Activated CD4-positive, CD25-positive, alpha-beta regulatory T cell (primary cell): ENCODE measurements around the gene CLDN6.

ENCODE experiments used
- DNase-seq, 4 experiments: peaks; one replicate each; lab custom pipeline; 2025; lab: John Stamatoyannopoulos, UW

CLDN6 gene

DNA sequence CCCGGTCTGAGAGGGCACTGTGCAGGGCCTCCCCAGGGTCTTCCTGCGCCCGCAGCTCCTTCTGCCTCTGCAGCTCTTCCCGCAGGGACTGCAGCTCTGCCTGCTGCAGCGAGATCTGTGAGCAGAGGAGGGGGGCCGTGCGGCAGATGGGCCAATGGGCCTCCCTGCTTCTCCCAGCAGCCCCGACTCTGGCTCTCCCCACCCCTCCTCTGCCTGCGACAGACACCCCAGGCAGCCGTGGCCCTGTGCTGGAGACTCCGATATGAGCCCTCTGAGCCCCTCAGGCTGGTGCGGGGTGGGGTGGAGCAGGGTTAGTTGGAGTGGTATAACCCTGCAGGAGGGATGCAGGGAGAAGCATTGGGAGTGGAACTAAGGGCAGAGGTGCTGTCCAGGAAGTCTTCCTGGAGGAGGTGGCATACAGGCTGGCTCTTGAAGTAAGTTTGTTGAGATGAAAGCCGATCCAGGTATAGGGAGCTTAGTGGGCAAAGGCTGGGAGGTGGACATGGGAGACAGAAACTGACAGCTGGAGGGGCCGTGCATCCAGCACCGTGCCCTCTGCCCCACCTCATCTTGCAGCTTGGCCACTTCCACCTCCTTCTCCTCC, 10.8 kb upstream of the CLDN6 start:
- no peak for DNase-seq

DNA sequence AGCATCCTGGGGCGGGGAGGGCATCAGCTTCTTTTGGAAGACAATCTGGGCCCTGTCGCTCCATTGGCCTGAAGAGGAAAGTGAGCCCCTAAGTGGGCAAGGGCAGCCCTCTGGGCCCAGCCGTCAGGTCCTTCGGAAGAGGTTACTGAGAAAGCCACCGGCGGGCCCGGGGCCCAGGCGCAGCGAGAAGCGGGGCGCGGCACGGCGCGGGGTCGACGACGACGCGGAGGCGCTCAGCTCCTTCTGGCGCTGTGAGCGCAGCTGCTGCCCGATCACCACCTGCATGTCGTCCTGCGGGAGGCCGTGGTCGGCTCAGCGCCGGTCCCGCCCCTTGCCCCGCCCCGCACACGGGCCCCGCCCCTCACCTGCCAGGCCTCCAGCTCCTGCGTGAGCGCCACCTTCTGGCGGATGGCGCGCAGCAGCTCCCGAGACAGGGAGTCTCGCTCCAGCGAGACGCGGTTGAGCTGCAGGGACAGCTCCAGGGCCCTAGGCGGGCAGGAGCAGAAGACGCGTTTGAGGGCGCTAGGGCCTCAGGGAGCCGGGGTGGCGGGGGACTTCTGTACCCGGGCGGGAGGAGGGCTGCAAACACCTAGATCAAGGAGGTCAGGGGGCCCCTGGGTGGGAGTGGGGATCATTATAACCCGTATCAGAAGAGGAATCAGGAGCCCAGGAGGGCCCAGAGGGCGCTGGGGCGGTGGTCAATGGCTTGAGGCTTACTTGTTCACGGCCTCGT, 10.2 kb upstream of the CLDN6 start:
- peak; percentile 75 to 82 (median 76) for DNase-seq

DNA sequence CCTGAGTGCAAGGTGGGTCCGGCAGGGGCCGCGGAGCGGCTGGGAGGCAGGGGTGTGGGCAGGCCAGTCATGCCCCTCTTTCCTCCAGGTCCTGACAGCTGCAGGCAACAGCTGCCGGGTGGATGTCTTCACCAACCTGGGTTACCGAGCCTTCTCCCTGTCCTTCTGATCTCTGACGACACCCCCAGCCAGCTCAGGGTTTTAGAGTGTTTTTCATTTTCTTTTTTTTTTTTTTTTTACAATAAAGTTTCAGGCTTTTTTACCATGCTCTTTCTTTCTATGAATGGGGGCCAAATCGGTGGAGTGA, 9.5 kb upstream of the CLDN6 start:
- no peak for DNase-seq

DNA sequence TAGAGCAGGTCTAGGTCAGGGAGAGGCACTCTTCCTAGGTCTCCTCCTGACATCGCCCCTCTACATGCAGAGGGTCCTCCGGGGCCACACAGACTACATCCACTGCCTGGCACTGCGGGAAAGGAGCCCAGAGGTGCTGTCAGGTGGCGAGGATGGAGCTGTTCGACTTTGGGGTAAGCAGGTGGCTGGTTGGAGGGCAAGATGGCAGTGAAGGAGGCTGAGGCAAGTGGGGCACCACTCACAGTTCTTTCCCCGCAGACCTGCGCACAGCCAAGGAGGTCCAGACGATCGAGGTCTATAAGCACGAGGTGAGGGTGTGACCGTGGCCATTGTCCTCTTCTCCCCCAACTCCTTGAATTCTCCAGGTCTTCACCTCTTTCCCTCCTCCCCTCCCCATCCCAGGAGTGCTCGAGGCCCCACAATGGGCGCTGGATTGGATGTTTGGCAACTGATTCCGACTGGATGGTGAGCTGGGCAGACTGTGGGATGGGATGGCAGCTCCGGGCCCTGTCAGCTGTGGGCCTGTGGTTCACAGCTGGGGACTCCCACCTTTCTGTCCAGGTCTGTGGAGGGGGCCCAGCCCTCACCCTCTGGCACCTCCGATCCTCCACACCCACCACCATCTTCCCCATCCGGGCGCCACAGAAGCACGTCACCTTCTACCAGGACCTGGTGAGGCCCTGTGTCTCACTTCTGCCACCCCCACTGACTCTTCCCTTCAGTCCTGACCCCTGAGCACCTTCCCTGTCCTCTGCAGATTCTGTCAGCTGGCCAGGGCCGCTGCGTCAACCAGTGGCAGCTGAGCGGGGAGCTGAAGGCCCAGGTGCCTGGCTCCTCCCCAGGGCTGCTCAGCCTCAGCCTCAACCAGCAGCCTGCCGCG, 8.9 kb upstream of the CLDN6 start:
- DNase-seq = no peak

DNA sequence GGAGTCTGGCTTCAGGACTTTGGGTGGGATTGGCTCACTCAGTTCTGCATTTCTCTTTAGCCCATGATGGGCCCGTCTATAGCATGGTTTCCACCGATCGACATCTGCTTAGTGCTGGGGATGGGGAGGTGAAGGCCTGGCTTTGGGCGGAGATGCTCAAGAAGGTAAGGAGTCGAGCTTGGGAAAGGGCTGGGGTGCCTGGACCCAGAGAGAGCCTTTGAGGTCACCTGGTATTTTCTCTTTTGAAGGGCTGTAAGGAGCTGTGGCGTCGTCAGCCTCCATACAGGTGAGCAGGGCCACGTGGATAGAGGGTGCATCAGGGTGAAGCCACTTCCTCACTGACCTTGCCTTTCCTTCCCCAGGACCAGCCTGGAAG, 8.0 kb upstream of the CLDN6 start:
- DNase-seq = no peak

DNA sequence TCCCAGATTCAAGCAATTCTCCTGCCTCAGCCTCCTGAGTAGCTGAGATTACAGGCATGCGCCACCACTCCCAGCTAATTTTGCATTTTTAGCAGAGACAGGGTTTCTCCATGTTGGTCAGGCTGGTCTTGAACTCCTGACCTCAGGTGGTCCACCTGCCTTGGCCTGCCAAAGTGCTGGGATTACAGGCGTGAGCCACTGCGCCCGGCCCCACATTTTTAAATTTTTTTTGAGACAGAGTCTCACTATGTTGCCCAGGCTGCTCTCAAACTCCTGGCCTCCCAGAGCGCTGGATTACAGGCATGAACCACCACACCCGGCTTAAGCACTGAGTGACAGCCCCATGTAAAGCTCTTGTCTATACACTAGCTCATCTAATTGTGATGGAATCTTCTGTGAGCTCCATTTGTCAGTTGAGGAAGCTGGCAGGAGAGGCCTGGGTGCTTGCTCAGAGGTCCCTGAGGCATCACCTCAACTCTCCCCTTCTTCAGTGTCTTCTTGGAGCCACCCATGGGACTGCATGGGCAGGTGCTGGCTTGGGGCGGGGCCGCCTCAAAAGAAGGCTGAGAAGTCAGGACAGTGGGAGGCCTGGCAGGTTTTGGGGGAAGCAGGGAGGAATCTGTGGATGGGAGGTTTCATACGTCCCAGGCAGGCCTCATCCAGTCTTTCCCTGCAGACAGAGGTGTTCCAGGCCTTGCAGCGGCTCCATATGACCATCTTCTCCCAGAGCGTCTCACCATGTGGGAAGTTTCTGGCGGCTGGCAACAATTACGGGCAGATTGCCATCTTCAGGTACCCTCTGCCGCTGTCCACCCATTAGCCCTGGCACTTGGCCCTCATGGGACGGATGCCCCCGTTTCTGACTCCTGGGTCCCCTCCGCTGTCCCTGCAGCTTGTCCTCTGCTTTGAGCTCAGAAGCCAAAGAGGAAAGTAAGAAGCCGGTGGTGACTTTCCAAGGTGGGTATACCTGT, 7.3 kb upstream of the CLDN6 start:
- no peak for DNase-seq

DNA sequence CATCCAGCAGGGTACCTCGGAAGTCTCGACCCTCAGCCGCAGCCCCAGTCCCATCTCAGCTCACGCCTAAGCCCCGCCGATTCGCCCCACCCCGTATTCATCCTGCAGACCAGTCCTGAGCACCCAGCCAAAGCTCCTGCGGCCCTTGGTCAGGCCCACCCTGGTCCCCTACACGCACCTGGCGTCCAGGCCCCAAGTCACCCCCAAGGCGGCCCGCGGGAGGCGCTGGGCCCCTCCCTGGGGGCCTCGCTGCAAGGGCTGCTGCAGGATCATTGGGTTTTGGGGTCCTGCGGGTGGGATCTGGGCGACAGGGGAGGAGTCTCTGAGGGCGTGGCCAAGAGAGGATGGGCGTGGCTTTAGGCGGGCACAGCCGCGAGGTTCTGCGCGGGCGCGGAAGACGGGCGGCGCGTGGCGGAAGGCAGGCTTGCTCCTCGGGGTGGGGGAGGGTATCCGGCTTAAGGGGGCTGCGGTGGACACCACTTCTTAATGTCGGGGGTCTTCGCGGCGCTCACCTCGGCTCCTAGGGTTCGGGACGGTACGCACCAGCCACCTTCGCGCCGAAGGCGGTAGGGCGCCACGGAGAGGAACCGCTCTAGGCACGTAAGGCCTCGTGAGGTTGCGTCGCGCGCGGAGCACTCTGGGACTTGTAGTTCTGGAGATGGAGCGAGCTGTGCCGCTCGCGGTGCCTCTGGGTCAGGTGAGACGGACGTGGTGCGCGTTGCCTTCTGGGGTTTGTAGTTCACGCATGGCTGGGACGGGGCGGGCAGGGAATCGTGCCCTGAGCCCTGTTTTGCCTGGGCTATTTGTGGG, 5.9 kb upstream of the CLDN6 start, which contains the start of the genes HCFC1R1 and THOC6:
Gene HCFC1R1 (minus strand): TSS at position 274 of the 810 bp plus-strand sequence. CDS start 1 bp downstream, at position 273.
Gene THOC6 (plus strand): TSS at position 367 of the 810 bp plus-strand sequence. CDS start 292 bp downstream, at position 659.
- DNase-seq = peak; percentile 88 to 90 (median 90)

DNA sequence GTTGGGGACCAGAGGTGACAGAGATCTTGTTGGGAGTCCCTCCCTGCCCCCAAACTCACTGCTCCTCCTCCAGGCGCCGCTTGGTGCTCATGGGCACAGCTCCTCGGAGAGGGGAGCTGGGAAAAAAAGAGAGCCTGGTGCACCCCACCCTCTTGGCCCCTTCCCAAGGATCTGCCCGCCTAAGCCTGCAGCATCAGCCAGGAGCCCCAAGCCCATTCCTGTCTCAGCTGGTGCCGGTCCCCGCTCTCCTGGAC, 5.4 kb upstream of the CLDN6 start:
- no peak for DNase-seq

DNA sequence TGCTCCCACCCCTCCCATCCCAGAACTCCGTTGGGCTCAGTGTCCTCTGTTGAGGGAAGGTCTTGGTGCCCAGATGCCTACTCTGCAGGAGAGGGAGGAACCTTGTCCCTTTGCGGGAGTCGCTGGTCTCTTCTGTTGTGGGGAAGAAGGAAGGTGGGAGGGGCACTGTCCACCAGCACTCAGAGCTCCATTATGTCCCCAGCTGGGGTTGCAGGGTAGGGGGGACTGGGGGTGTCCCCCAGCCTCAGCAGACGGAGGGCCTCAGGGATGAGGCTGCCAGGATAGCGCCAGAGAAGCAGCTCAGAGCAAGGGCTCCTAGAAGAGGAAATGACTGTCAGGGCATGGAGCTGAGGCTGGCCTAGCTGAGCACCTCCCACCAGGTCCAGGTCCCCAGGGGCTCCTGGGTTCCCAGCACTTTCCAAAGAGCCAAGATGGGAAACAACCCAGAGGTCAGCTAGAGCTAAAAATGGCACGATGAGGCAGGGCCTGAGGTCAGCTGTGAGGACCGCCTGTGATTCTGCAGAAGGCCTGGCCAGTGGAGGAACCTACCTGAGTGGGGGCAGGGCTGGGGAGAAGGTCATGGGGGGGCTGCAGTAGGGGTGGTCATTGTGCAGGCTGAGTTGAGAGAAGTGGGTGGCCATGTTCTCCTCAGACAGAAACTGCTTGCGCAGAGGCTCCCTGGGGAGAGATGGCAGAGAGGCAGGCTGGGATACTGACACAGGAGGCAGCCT, 4.9 kb upstream of the CLDN6 start:
- no peak for DNase-seq

DNA sequence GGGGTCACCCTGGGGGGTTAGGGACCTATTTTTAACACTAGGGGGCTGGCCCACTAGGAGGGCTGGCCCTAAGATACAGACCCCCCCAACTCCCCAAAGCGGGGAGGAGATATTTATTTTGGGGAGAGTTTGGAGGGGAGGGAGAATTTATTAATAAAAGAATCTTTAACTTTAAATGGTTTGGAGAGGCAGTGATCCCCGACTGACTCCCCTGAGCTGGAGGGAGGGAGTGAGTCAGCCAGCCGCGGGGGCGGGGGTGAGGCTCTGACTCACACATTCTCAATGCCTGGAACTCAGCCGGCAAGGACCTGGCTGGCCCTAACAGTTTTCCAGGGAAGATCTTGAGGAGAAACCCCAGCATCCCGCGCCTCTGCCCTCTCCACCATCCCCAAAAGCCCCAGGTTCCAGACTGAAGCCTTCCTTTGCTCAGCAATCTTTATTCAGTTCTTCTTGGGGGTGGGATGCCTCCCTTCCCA, 4.3 kb upstream of the CLDN6 start:
- DNase-seq = peak; percentile 67 to 80 (median 70)

DNA sequence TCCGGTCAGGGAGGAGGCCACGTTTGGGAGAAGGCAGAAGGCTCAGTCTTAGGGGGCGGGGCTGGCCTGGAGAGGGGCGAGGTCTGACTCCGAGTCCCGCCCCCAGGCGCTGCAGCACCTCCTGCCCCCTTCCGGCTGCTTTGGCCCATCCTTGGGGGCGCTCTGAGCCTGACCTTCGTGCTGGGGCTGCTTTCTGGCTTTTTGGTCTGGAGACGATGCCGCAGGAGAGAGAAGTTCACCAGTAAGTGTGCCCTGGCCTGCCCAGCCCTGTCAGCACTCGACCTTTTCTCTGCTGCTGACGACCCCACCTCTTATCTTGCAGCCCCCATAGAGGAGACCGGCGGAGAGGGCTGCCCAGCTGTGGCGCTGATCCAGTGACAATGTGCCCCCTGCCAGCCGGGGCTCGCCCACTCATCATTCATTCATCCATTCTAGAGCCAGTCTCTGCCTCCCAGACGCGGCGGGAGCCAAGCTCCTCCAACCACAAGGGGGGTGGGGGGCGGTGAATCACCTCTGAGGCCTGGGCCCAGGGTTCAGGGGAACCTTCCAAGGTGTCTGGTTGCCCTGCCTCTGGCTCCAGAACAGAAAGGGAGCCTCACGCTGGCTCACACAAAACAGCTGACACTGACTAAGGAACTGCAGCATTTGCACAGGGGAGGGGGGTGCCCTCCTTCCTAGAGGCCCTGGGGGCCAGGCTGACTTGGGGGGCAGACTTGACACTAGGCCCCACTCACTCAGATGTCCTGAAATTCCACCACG, 3.6 kb upstream of the CLDN6 start:
- peak; percentile 25 to 55 (median 34) for DNase-seq

DNA sequence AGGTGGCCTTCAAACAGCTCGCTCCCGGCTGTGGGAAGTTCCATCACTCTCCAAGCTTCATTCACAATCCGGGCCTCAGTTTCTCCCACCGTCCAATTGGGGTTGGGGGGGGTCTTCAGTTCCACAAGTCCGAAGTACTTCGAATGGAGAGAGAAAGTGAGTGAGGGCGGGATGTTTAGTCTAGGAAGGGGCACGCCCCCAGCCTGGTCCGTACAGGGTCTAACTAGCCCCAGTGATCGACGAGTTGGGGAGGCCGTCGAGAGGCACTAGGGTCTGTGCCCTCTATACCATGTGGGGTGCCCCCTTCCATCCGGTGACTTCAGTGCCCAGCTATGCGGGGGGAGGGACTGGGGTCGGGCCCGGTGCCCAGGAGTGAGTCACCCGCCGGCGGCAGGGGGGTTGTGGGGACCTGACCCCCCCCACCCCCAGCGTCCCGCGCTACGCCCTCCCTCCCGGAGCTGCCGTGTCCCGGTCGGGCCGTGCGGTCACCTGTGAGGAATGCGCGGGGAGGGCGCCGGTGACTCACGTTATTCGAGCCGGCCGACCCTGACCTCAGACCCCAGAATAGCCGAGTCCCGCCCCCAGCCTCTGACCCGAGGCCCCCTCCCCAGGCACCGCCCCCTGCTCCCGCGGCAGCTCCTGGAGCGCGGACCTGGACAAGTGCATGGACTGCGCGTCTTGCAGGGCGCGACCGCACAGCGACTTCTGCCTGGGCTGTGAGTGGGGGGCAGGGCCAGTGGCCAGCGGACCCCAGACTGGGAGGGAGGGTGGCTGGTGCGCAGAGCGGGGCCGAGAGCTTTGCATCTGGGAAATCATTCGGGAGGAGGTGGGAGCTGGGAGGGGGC, 2.8 kb upstream of the CLDN6 start:
- DNase-seq = peak in 2 of 4 experiments; percentile 34 to 40

DNA sequence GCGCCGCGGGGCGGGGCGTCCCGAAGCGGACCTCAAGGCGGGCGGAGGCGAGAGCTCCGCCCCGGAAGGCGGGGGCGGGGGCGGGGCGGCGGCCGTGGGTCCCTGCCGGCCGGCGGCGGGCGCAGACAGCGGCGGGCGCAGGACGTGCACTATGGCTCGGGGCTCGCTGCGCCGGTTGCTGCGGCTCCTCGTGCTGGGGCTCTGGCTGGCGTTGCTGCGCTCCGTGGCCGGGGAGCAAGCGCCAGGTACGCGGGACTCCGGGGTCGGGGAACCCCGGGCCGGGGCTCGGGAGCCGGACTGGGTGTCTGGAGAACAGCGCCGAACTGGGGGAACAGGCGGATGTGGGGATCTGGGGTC, 2.2 kb upstream of the CLDN6 start, which contains the start of gene TNFRSF12A:
Gene TNFRSF12A (plus strand): TSS at position 122 of the 357 bp plus-strand sequence. CDS start 30 bp downstream, at position 152.
- peak; percentile 31 to 38 (median 36) for DNase-seq

DNA sequence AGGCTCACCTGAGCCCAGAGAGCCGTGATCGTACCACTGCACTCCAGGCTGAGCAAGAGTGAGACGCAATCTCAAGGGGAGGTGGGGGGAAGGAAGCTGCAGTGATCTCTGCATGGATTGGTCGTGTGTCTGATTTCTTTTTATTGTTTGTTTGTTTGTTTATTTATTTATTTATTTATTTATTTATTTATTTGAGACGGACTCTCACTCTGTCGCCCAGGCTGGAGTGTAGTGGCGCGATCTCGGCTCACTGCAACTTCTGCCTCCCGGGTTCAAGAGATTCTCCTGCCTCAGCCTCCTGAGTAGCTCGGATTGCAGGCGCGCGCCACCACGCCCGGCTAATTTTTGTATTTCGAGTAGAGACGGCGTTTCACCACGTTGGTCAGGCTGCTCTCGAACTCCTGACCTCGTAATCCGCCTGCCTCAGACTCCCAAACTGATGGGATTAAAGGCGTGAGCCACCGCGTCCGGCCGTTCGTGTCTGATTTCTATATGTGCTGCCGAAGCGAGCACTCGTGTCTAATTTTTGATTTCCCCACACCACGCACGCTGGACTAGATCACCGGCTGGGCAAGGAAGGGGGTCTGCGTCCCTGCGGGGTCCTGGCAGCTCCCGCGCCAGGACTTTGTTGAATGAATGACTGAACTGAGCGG, 1.7 kb upstream of the CLDN6 start:
- DNase-seq = no peak

DNA sequence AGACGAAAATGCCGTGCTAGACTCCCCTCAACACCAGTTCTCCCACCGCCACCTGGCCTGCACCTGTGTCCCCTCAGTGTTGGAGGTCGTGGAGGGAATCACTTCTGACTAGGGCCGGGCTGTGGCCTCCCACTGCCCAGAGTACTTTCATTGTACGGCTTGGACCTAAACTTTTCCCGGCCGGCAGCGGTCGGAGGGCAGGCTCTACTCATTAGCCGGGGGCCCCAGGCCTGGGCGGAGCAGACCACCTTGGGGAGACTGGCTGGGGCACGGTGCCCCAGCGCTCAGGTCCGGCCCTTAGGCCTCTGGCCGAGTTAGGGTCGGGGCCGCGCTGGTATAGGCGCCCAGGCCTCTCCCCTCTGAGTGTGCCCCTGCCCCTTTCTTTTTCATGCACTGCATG, 639 bp downstream of the CLDN6 start:
- DNase-seq = no peak

DNA sequence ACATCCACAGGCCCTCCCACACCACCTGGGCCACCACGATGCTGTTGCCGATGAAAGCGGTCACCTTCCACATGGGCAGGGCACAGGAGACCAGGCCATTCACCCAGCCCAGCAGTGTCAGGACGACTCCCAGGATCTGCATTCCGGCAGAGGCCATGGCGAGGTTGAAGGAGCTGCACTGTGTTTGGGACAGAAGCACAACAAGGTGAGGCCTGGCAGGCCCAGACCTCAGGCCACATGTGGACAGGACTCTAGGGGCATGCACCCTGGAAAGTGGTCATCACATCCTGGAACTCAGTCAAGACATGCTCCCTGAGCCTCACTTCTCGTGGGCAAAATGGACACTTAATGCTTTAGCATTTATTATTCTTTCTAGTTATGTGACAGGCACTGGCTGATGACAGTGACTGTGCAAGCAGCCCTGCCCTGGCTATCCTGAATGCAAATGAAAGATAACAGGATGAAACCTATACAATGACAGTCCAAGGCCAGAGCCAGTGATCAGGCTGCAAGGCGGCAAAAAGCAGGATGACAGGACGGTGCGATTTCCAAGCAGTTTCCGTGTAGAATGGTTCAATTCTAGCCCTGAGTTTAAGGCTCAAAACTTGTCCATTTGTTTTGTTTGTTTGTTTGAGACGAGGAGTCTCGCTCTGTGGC, 2.0 kb downstream of the CLDN6 start:
- no peak for DNase-seq

DNA sequence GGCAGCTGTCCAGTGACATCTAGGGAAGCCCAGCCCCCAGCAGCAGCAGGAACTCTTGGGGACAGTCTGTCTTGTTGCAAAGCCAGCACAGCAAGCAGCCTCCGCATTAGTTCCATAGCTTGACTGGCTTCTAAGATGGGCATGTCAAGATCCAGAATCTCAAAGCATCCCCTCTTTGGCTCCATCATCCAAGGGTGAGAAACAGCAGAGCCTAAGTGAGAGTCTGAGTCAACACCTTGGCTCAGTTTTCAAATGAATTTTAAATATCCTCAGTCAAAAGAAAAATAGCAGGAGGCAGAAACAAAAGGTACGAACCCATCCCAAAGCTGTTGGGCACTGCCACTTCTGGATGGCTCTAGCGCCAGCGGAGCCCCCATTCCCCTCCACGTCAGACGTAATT, 3.0 kb downstream of the CLDN6 start:
- no peak for DNase-seq
